ENCODE results near the gene MMP15. TPM values are rescaled to one million over a fixed set of nuclear protein-coding genes. Genes with fewer than 3 reads are reported as not detected.

Gene MMP15
- total RNA-seq, 1 experiment from 2014 or later: 55.5 TPM

- TF ChIP-seq, protein P1, sequence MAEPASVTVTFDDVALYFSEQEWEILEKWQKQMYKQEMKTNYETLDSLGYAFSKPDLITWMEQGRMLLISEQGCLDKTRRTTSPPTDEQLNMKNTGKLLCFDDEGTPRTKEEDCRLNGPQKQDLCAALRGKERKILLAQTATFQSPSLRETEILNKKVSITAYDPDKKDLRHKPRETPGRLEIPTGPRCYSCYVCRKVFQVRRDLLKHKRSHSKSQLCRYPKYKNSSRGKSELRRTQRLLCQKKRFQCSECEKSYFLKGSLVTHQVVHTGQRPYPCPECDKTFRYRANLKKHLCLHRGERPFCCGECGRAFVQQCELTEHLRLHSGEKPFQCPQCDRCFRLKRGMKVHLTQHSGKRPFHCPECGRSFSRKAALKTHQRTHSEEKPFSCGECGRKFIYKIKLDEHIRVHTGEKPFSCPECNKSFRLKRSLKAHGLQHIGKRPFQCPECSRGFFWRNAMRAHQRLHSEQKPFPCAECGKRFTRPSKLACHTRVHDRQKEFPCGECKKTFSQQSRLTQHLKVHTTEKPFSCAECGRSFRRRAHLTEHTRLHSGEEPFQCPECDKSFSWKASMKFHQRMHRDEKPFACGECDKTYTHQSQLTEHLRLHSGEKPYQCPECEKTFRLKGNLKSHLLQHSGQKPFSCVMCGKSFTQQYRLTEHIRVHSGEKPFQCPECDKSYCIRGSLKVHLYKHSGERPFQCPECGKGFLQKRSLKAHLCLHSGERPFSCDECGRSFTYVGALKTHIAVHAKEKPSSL (CRISPR knock-in tag; conservative IDR thresholded peaks at IDR 0.05): no peak
- TF ChIP-seq E2F5 (CRISPR knock-in tag; IDR thresholded peaks at IDR 0.05) (no peak), ZBTB43 (CRISPR knock-in tag; IDR thresholded peaks at IDR 0.05) (no peak), TP53 (CRISPR knock-in tag; IDR thresholded peaks at IDR 0.05) (no peak), JAZF1 (CRISPR knock-in tag; IDR thresholded peaks at IDR 0.05) (no peak), NR1H2 (CRISPR knock-in tag; IDR thresholded peaks at IDR 0.05) (no peak), SOX15 (CRISPR knock-in tag; IDR thresholded peaks at IDR 0.05) (no peak), KAT7 (CRISPR knock-in tag; IDR thresholded peaks at IDR 0.05; ENCODE audit: borderline replicate concordance) (no peak), EMX1 (CRISPR knock-in tag; IDR thresholded peaks at IDR 0.05) (no peak), ATF2 (CRISPR knock-in tag; IDR thresholded peaks at IDR 0.05; ENCODE audit: borderline replicate concordance, low read depth) (no peak), SMAD3 (CRISPR knock-in tag; IDR thresholded peaks at IDR 0.05; ENCODE audit: borderline replicate concordance) (no peak), ZNF512 (CRISPR knock-in tag; IDR thresholded peaks at IDR 0.05; ENCODE audit: borderline replicate concordance) (no peak)
- TF ChIP-seq, protein P2, sequence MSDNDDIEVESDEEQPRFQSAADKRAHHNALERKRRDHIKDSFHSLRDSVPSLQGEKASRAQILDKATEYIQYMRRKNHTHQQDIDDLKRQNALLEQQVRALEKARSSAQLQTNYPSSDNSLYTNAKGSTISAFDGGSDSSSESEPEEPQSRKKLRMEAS (CRISPR knock-in tag; IDR thresholded peaks at IDR 0.05): no peak
Measured at GRCh38 chr16:57993897-57994296, 31.7 kb upstream of the MMP15 start (continued).

DNA sequence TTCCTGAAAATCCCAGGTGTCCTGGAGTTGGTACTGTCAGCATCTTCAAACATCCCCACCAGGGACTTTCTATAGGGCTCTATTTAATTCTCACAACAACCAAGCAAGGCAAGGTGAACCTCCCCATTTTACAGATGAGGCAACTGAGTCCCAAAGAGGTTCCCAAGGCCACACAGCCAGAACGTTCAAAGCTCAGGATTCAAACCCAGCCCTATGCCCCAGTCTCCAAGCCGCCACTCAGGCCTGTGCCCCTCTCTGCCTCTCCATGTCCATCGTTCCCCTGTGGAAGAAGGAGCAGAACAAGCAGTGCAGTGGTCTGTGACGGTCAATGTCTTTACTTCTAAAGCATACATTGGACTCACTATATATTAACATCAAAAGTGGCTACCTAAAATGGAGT is 31.2 kb upstream of the MMP15 start:
- Mint-ChIP-seq H3K36me3 (peaks cover 4% of the 10 kb centered on the region; the same call in 1 of the 2 replicates), H3K27ac (no peak overlapping the region), H3K4me1 (peaks cover 24% of the 10 kb centered on the region), H3K4me3 (no peak overlapping the region), H3K27me3 (ENCODE audit: low read depth) (no peaks in the 10 kb centered on the region), H3K9me3 (no peaks in the 10 kb centered on the region)
- ATAC-seq (no peak), DNase-seq (ENCODE audit: low spot score) (no peak)
- TF ChIP-seq CBFB (CRISPR knock-in tag; IDR thresholded peaks at IDR 0.05; ENCODE audit: low read depth): no peak
- TF ChIP-seq EMX1 (CRISPR knock-in tag; IDR thresholded peaks at IDR 0.05): no peak
- TF ChIP-seq ZNF263 (CRISPR knock-in tag; IDR thresholded peaks at IDR 0.05; ENCODE audit: low read depth): no peak
- TF ChIP-seq PRDM15 (CRISPR knock-in tag; IDR thresholded peaks at IDR 0.05): no peak
- no peak for TF ChIP-seq E2F5 (CRISPR knock-in tag; IDR thresholded peaks at IDR 0.05)
- TF ChIP-seq, protein P3, sequence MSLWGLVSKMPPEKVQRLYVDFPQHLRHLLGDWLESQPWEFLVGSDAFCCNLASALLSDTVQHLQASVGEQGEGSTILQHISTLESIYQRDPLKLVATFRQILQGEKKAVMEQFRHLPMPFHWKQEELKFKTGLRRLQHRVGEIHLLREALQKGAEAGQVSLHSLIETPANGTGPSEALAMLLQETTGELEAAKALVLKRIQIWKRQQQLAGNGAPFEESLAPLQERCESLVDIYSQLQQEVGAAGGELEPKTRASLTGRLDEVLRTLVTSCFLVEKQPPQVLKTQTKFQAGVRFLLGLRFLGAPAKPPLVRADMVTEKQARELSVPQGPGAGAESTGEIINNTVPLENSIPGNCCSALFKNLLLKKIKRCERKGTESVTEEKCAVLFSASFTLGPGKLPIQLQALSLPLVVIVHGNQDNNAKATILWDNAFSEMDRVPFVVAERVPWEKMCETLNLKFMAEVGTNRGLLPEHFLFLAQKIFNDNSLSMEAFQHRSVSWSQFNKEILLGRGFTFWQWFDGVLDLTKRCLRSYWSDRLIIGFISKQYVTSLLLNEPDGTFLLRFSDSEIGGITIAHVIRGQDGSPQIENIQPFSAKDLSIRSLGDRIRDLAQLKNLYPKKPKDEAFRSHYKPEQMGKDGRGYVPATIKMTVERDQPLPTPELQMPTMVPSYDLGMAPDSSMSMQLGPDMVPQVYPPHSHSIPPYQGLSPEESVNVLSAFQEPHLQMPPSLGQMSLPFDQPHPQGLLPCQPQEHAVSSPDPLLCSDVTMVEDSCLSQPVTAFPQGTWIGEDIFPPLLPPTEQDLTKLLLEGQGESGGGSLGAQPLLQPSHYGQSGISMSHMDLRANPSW (CRISPR knock-in tag; conservative IDR thresholded peaks at IDR 0.05; ENCODE audit: low read depth): no peak
- TF ChIP-seq ZMAT4 (CRISPR knock-in tag; IDR thresholded peaks at IDR 0.05): no peak
- ChIA-PET POLR2A (no interaction called here), CTCF (interaction anchor here (1.0 kb wide), 2 partner anchors 9 to 131 kb away, joined by 3 to 4 read pairs; no protein-coding TSS in a partner anchor)
